Measurements from ENCODE around the gene ITGA8.

ITGA8 gene

GRCh38 chr10:15550950-15551349 lies 168.8 kb downstream of the ITGA8 start:
- CTCF ChIA-PET = no interaction called here
- TF ChIP-seq CTCF (IDR thresholded peaks at IDR 0.05; ENCODE audit: control extremely low read depth, extremely low read depth, low read depth, missing control alignments) = no peak
- POLR2A ChIA-PET = no interaction called here
- DNase-seq (ENCODE audit: extremely low spot score) = no peak

GRCh38 chr10:15548331-15548730 lies 171.4 kb downstream of the ITGA8 start:
- TF ChIP-seq CTCF (IDR thresholded peaks at IDR 0.05; ENCODE audit: control extremely low read depth, extremely low read depth, low read depth, missing control alignments) = no peak
- CTCF ChIA-PET = no interaction called here
- no peak for DNase-seq (ENCODE audit: extremely low spot score)
- POLR2A ChIA-PET = no interaction called here

- ChIA-PET CTCF (no interaction called here), POLR2A (no interaction called here)
- no peak for TF ChIP-seq CTCF (IDR thresholded peaks at IDR 0.05; ENCODE audit: control extremely low read depth, extremely low read depth, low read depth, missing control alignments)
- no peak for DNase-seq (ENCODE audit: extremely low spot score)
Observed at GRCh38 chr10:15546606-15547005, 173.1 kb downstream of the ITGA8 start.

- CTCF ChIA-PET = interaction anchor here (1.8 kb wide), 1 partner anchor 11 kb away, joined by 4 read pairs; no protein-coding TSS in a partner anchor
- TF ChIP-seq CTCF (IDR thresholded peaks at IDR 0.05; ENCODE audit: control extremely low read depth, extremely low read depth, low read depth, missing control alignments) = no peak
- POLR2A ChIA-PET = no interaction called here
- DNase-seq (ENCODE audit: extremely low spot score) = no peak
Observed at GRCh38 chr10:15545884-15546283, 173.8 kb downstream of the ITGA8 start.

- TF ChIP-seq CTCF (IDR thresholded peaks at IDR 0.05; ENCODE audit: control extremely low read depth, extremely low read depth, low read depth, missing control alignments) = no peak
- CTCF ChIA-PET = interaction anchor here (1.8 kb wide), 1 partner anchor 12 kb away, joined by 4 read pairs; no protein-coding TSS in a partner anchor
- POLR2A ChIA-PET = no interaction called here
- no peak for DNase-seq (ENCODE audit: extremely low spot score)
Observed at GRCh38 chr10:15545266-15545665, 174.5 kb downstream of the ITGA8 start.

- CTCF ChIA-PET = interaction anchor here (1.8 kb wide), 1 partner anchor 13 kb away, joined by 4 read pairs; no protein-coding TSS in a partner anchor
- no peak for DNase-seq (ENCODE audit: extremely low spot score)
- no peak for TF ChIP-seq CTCF (IDR thresholded peaks at IDR 0.05; ENCODE audit: control extremely low read depth, extremely low read depth, low read depth, missing control alignments)
- POLR2A ChIA-PET = no interaction called here
Observed at GRCh38 chr10:15543994-15544393, 175.7 kb downstream of the ITGA8 start.

- POLR2A ChIA-PET = no interaction called here
- CTCF ChIA-PET = no interaction called here
- no peak for DNase-seq (ENCODE audit: extremely low spot score)
- TF ChIP-seq CTCF (IDR thresholded peaks at IDR 0.05; ENCODE audit: control extremely low read depth, extremely low read depth, low read depth, missing control alignments) = no peak
Observed at GRCh38 chr10:15542817-15543216, 176.9 kb downstream of the ITGA8 start.
